ENCODE data around the gene THAP3. TPM values are rescaled to one million over a fixed set of nuclear protein-coding genes. Genes with fewer than 3 reads are reported as not detected.

THAP3 gene
- total and polyA plus RNA-seq, 2 donors (not counting 1 experiment from before 2014, with no cell fraction given), result 20.2 to 30.4 TPM

- no peak for ATAC-seq (ENCODE audit: low read depth)
- peaks cover 0 to 30% of the 10 kb centered on the region in 2 experiments for H3K36me3 ChIP-seq (replicated peaks in 1 of 2; ENCODE audit: control extremely low read depth in 1 of 2, control insufficient read depth in 1 of 2, extremely low read depth in 1 of 2, insufficient read depth in 2 of 2, low read length in 1 of 2)
- H3K27me3 Mint-ChIP-seq, result no peaks in the 10 kb centered on the region
Measured at GRCh38 chr1:6668503-6668902, 43.8 kb downstream of the THAP3 start.

GRCh38 chr1:6672558-6672957 lies 47.9 kb downstream of the THAP3 start:
- Histone ChIP-seq H3K79me2 (ENCODE audit: control insufficient read depth, insufficient read depth, low read length) (peaks cover 2% of the 10 kb centered on the region), H3K9me3 (ENCODE audit: control extremely low read depth in 1 of 3, control insufficient read depth in 2 of 3, insufficient read depth in 1 of 3, low read length in 2 of 3) (no peaks in the 10 kb centered on the region), H2AFZ (ENCODE audit: insufficient read depth, low read depth, low read length, poor library complexity, severe bottlenecking) (no peak overlapping the region), H3K27ac (ENCODE audit: low read length in 2 of 2) (no peak overlapping the region), H3K27me3 (replicated peaks in 1 of 4; ENCODE audit: control extremely low read depth in 1 of 4, control insufficient read depth in 3 of 4, insufficient read depth in 4 of 4, low read length in 3 of 4) (no peaks in the 10 kb centered on the region), H3K4me1 (ENCODE audit: control insufficient read depth in 2 of 2, insufficient read depth in 2 of 2, low read length in 2 of 2) (no peaks in the 10 kb centered on the region), H3K36me3 (replicated peaks in 1 of 2; ENCODE audit: control extremely low read depth in 1 of 2, control insufficient read depth in 1 of 2, extremely low read depth in 1 of 2, insufficient read depth in 2 of 2, low read length in 1 of 2) (peaks cover 6 to 30% of the 10 kb centered on the region in 2 experiments), H3K4me3 (ENCODE audit: control extremely low read depth in 1 of 5, extremely low read depth in 1 of 5, insufficient read depth in 1 of 5, low read depth in 2 of 5, low read length in 4 of 5) (no peak overlapping the region), H3K9ac (ENCODE audit: low read length) (no peak overlapping the region), H4K20me1 (ENCODE audit: control insufficient read depth, insufficient read depth, low read length, poor library complexity, severe bottlenecking) (no peaks in the 10 kb centered on the region), H3K4me2 (replicated peaks; ENCODE audit: low read depth, low read length, poor library complexity, severe bottlenecking) (no peak overlapping the region)
- no peak overlapping the region for H3K4me3 Mint-ChIP-seq
- CTCF ChIA-PET, result interaction anchor here (0.8 kb wide), 1 partner anchor 217 kb away, joined by 3 read pairs; no protein-coding TSS in a partner anchor
- DNase-seq, result no peak
- ATAC-seq (ENCODE audit: low read depth), result no peak
- intact Hi-C loops (cut with micrococcal nuclease), result no loop called here
- POLR2A ChIA-PET, result no interaction called here
- no peaks in the 10 kb centered on the region for H3K27me3 Mint-ChIP-seq
- H3K4me1 Mint-ChIP-seq, result no peaks in the 10 kb centered on the region
- no peak overlapping the region for H3K27ac Mint-ChIP-seq
- TF ChIP-seq CTCF (IDR thresholded peaks at IDR 0.05) (no peak), EZH2 (IDR thresholded peaks at IDR 0.05; ENCODE audit: borderline replicate concordance, insufficient read depth, low read depth, low read length, poor library complexity, severe bottlenecking) (no peak)
- no peaks in the 10 kb centered on the region for H3K9me3 Mint-ChIP-seq (ENCODE audit: insufficient read depth)
- 100% methylated on average over 1 of the region's 2 CpGs for WGBS (ENCODE audit: insufficient coverage)

More at GRCh38 chr1:6668503-6668902, 43.8 kb downstream of the THAP3 start:
- no peak overlapping the region for H3K9ac ChIP-seq (ENCODE audit: low read length)
- H3K4me3 ChIP-seq (ENCODE audit: control extremely low read depth in 1 of 5, extremely low read depth in 1 of 5, insufficient read depth in 1 of 5, low read depth in 2 of 5, low read length in 4 of 5), result no peak overlapping the region
- TF ChIP-seq EZH2 (IDR thresholded peaks at IDR 0.05; ENCODE audit: borderline replicate concordance, insufficient read depth, low read depth, low read length, poor library complexity, severe bottlenecking) (no peak), CTCF (IDR thresholded peaks at IDR 0.05) (no peak)
- no peaks in the 10 kb centered on the region for H3K27me3 ChIP-seq (replicated peaks in 1 of 4; ENCODE audit: control extremely low read depth in 1 of 4, control insufficient read depth in 3 of 4, insufficient read depth in 4 of 4, low read length in 3 of 4)
- intact Hi-C loops (cut with micrococcal nuclease), result no loop called here
- H3K79me2 ChIP-seq (ENCODE audit: control insufficient read depth, insufficient read depth, low read length), result peaks cover 25% of the 10 kb centered on the region
- no peaks in the 10 kb centered on the region for H3K4me1 Mint-ChIP-seq
- WGBS (ENCODE audit: insufficient coverage), result 96% methylated on average over 4 of the region's 9 CpGs
- H3K27ac ChIP-seq (ENCODE audit: low read length in 2 of 2), result no peak overlapping the region
- CTCF ChIA-PET, result no interaction called here
- no peak overlapping the region for H3K4me2 ChIP-seq (replicated peaks; ENCODE audit: low read depth, low read length, poor library complexity, severe bottlenecking)
- H3K4me1 ChIP-seq (ENCODE audit: control insufficient read depth in 2 of 2, insufficient read depth in 2 of 2, low read length in 2 of 2), result no peaks in the 10 kb centered on the region
- DNase-seq, result no peak
- H4K20me1 ChIP-seq (ENCODE audit: control insufficient read depth, insufficient read depth, low read length, poor library complexity, severe bottlenecking), result no peaks in the 10 kb centered on the region
- no peaks in the 10 kb centered on the region for H3K9me3 ChIP-seq (ENCODE audit: control extremely low read depth in 1 of 3, control insufficient read depth in 2 of 3, insufficient read depth in 1 of 3, low read length in 2 of 3)
- no peak overlapping the region for H3K27ac Mint-ChIP-seq
- H3K4me3 Mint-ChIP-seq, result no peak overlapping the region
- POLR2A ChIA-PET, result no interaction called here
- H3K9me3 Mint-ChIP-seq (ENCODE audit: insufficient read depth), result no peaks in the 10 kb centered on the region
- H2AFZ ChIP-seq (ENCODE audit: insufficient read depth, low read depth, low read length, poor library complexity, severe bottlenecking), result no peak overlapping the region
